GM12874 (cell line): ENCODE data around the gene ZNF556.
A peak's percentile ranks its signal among the peaks of the same experiment; 100 is the strongest.

Experiments
- TF ChIP-seq, protein P1 (sequence below): IDR thresholded peaks from 2 replicates; pipeline ENCODE4 v1.5.1; 2011; ENCODE audit warnings: low read depth, mild to moderate bottlenecking, control low read depth, low read length, moderate library complexity; ENCODE audit not compliant: insufficient read depth

Gene ZNF556

GRCh38 chr19:2883686-2884439 is 16.7 kb downstream of the ZNF556 start:
- TF ChIP-seq, protein P1, sequence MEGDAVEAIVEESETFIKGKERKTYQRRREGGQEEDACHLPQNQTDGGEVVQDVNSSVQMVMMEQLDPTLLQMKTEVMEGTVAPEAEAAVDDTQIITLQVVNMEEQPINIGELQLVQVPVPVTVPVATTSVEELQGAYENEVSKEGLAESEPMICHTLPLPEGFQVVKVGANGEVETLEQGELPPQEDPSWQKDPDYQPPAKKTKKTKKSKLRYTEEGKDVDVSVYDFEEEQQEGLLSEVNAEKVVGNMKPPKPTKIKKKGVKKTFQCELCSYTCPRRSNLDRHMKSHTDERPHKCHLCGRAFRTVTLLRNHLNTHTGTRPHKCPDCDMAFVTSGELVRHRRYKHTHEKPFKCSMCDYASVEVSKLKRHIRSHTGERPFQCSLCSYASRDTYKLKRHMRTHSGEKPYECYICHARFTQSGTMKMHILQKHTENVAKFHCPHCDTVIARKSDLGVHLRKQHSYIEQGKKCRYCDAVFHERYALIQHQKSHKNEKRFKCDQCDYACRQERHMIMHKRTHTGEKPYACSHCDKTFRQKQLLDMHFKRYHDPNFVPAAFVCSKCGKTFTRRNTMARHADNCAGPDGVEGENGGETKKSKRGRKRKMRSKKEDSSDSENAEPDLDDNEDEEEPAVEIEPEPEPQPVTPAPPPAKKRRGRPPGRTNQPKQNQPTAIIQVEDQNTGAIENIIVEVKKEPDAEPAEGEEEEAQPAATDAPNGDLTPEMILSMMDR, result no peak

GRCh38 chr19:2885736-2886135 is 18.6 kb downstream of the ZNF556 start:
- TF ChIP-seq, protein P1, result no peak

DNA sequence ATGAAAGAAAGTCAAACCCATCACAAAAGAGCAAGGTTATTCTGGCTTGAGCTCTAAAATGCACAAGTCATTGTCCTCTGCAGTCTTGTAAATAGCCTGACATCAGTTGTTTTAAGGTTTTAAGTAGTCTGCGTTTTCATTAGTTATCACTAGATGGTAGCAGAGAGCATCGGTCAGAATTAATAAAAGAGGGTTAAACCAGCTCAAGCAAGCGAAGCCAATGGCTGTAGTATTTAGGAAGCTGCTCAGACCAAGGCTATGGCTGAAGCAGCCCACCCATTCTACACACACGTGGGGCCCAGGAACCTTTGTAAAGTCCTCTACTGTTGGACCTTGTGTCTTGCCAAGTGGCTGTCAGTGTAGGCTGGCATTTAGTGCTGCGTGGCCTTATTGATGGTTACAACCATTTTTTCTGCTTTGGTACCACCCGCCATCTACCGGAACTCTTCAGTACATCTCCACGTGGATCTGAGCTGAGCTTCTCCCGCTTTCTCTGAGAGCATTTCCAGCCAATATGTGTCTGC is 20.3 kb downstream of the ZNF556 start:
- TF ChIP-seq, protein P1, result peak; percentile 53; the same call in 1 of the 2 replicates

- TF ChIP-seq, protein P1, result no peak
Observed at GRCh38 chr19:2888731-2889224, 21.6 kb downstream of the ZNF556 start.

DNA sequence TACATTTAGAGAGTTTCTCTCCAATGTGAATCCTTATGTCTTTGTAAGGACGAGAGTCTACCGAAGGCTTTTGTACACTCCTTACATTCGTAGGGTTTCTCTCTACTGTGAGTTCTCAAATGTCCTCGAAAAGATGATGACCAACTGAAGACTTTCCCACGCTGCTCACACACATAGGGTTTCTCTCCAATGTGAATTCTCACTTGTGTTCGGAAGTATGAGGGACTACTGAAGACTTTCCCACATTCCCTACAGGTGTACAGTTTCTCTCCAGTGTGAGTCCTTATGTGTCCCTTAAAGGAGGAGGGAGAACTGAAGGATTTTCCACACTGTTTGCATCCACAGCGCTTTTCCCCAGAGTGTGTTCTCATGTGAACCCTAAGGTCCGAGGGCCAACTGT is 29.6 kb downstream of the ZNF556 start:
- TF ChIP-seq, protein P1, result no peak

DNA sequence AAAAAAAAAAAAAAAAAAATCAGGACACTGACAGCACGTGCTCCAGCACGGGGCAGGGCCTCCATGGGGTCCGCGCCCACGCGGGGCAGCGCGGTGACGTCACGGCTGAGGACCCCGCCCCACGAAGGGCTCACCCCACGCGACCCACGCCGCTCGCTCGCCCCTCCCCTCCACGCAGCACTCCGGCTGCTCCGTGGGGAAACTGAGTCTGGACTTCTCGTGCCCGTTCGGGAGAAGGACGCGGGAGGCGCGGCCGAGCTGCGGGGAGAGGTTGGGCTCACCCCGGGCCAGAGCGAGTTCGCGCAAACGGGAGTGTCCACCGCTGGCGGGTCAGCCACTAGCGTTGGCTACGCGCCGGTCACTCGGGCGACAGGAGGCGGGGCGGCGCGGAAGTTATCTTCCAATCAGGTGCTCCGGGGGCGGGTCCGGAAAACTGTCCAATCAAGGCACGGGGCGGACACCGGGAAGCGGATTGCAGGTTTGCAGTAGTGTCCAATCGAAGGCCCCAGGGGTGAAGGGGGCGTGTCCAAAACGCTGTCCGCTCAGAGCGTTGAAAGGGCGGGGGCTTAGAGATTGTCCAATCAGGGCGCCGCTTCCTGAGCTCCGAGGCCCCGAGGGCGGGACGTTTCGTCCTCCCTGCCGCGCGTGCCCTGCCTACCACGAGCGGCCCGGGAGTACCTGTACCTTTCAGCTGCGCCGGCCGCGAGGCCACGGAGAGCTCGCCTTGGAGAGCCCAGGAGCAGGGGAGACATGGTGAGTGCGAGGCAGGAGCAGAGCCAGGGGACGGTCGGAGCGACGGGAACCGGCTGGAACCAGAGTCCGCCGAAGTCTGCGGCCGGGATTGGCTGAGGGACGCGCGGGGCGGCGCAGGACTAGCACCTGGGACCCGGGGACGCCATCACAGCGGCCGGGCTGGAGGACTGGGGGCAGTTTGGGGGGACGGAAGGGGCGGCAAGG is 33.4 kb downstream of the ZNF556 start, which contains the start of gene ZNF57:
Gene ZNF57 (plus strand): TSS at position 633 of the 957 bp plus-strand sequence. CDS start 118 bp downstream, at position 751.
- TF ChIP-seq, protein P1, result no peak
